KMS-11 (cell line): Measurements from ENCODE around the gene AMHR2.

Experiments
- H2AFZ ChIP-seq: fragments of 200-600 bp; sonication (generic); 2 replicates; pipeline ENCODE4 v1.6.1; 2016; ENCODE audit warnings: antibody characterized with exemption, mixed run types, low read depth
- H3K27ac ChIP-seq: fragments of 200-600 bp; sonication (generic); 2 replicates; pipeline ENCODE4 v1.6.1; 2016; ENCODE audit warnings: mild to moderate bottlenecking, mixed run types
- H3K27me3 ChIP-seq: fragments of 200-600 bp; sonication (generic); 2 replicates; pipeline ENCODE4 v1.6.1; 2017; ENCODE audit warnings: mild to moderate bottlenecking, low read depth, mixed run types, moderate library complexity; ENCODE audit not compliant: insufficient read depth
- H3K36me3 ChIP-seq: fragments of 200-600 bp; sonication (generic); 2 replicates; pipeline ENCODE4 v1.6.1; 2017; ENCODE audit warnings: mild to moderate bottlenecking, mixed run types; ENCODE audit not compliant: insufficient read depth
- H3K4me1 ChIP-seq: fragments of 200-600 bp; sonication (generic); 2 replicates; pipeline ENCODE4 v1.6.1; 2016; ENCODE audit warnings: mild to moderate bottlenecking, low read depth, mixed run types; ENCODE audit not compliant: poor library complexity, severe bottlenecking
- H3K4me2 ChIP-seq: fragments of 200-600 bp; sonication (generic); 2 replicates; pipeline ENCODE4 v1.7.0; 2016; ENCODE audit warnings: mild to moderate bottlenecking, mixed run types
- H3K4me3 ChIP-seq: fragments of 200-600 bp; sonication (generic); IDR thresholded peaks from 2 replicates; pipeline ENCODE4 v1.6.1; 2017; ENCODE audit warnings: low read depth, low read length, mixed read lengths; ENCODE audit not compliant: insufficient read depth
- H3K79me2 ChIP-seq: fragments of 200-600 bp; sonication (generic); 2 replicates; pipeline ENCODE4 v1.6.1; 2016; ENCODE audit warnings: low read depth, mixed run types; ENCODE audit not compliant: insufficient read depth
- H3K9ac ChIP-seq: fragments of 200-600 bp; sonication (generic); 2 replicates; pipeline ENCODE4 v1.6.1; 2016; ENCODE audit warnings: mild to moderate bottlenecking, mixed run types
- H4K20me1 ChIP-seq: fragments of 200-600 bp; sonication (generic); 2 replicates; pipeline ENCODE4 v1.6.1; 2016; ENCODE audit warnings: mild to moderate bottlenecking, mixed run types; ENCODE audit not compliant: insufficient read depth
- TF ChIP-seq, protein P1 (sequence below): fragments of 200-600 bp; sonication (generic); conservative IDR thresholded peaks from 2 replicates; pipeline ENCODE4 v1.6.1; 2017; ENCODE audit warnings: low read depth, mild to moderate bottlenecking, antibody characterized with exemption, low read length, moderate library complexity, mixed read lengths

Gene AMHR2

DNA sequence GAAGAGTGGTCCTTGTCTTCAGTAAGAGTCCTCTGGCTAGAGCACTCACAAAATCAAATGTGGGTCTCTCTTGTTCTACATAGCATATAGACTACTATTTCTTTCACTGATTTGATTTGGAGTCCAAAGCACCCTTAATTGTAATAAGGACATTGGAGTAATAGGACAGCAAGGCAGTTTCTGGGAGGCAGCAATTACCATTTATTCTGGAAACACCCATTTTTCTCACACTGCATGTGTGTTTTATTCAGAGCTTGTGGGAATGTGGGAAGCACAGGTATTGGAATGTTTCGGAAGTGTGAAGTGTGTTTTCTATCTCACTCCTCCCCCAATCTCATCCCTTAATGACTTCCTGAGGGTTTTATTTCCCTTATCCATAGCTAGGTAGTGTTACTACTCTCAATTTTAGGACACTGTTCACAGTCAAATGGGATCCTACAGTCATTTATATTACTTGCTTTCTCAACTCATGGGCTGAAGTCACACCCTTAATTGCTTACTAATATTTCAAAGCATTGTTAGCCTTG lies 48.5 kb downstream of the AMHR2 start:
- TF ChIP-seq, protein P1, sequence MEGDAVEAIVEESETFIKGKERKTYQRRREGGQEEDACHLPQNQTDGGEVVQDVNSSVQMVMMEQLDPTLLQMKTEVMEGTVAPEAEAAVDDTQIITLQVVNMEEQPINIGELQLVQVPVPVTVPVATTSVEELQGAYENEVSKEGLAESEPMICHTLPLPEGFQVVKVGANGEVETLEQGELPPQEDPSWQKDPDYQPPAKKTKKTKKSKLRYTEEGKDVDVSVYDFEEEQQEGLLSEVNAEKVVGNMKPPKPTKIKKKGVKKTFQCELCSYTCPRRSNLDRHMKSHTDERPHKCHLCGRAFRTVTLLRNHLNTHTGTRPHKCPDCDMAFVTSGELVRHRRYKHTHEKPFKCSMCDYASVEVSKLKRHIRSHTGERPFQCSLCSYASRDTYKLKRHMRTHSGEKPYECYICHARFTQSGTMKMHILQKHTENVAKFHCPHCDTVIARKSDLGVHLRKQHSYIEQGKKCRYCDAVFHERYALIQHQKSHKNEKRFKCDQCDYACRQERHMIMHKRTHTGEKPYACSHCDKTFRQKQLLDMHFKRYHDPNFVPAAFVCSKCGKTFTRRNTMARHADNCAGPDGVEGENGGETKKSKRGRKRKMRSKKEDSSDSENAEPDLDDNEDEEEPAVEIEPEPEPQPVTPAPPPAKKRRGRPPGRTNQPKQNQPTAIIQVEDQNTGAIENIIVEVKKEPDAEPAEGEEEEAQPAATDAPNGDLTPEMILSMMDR: no peak
- peaks cover 80% of the 10 kb centered on the region; the same call in 1 of the 2 replicates for H3K36me3 ChIP-seq
- peak overlapping the region; percentile 86 for H3K4me2 ChIP-seq
- H3K4me1 ChIP-seq: peaks cover 99% of the 10 kb centered on the region
- H3K27me3 ChIP-seq: no peaks in the 10 kb centered on the region
- peaks cover 11% of the 10 kb centered on the region; the same call in 1 of the 2 replicates for H4K20me1 ChIP-seq
- H2AFZ ChIP-seq: no peak overlapping the region
- peak overlapping the region; percentile 60 for H3K27ac ChIP-seq
- peaks cover 93% of the 10 kb centered on the region for H3K79me2 ChIP-seq
- H3K9ac ChIP-seq: peak overlapping the region; percentile 27; the same call in 1 of the 2 replicates
- H3K4me3 ChIP-seq: no peak overlapping the region

DNA sequence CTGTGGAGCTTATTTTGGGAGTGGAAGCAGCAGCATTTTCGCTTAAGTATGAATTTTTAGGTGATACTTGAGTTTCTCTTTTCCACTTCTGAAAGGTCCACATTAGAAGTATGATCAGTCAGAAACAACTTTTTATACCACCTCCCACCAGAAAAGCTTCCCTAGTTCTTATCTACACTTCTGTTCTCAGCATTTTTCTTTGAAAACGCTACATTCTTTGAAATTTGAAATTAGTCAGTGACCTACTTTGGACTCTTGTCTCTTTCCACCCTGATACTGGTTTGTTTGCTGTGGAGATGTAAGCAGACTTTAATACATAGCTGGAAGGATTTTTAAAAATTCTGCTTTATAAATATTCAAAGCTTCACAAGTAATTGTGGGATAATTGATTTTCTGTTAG lies 50.4 kb downstream of the AMHR2 start:
- Histone ChIP-seq H3K27me3 (no peaks in the 10 kb centered on the region), H3K27ac (peak overlapping the region; percentile 60), H3K79me2 (peaks cover 92% of the 10 kb centered on the region), H3K4me1 (peaks cover 99% of the 10 kb centered on the region), H3K36me3 (peaks cover 78% of the 10 kb centered on the region), H3K4me3 (no peak overlapping the region), H3K4me2 (peak overlapping the region; percentile 86), H3K9ac (peak overlapping the region; percentile 27; the same call in 1 of the 2 replicates), H2AFZ (no peak overlapping the region), H4K20me1 (peaks cover 28% of the 10 kb centered on the region)
- TF ChIP-seq, protein P1: no peak

DNA sequence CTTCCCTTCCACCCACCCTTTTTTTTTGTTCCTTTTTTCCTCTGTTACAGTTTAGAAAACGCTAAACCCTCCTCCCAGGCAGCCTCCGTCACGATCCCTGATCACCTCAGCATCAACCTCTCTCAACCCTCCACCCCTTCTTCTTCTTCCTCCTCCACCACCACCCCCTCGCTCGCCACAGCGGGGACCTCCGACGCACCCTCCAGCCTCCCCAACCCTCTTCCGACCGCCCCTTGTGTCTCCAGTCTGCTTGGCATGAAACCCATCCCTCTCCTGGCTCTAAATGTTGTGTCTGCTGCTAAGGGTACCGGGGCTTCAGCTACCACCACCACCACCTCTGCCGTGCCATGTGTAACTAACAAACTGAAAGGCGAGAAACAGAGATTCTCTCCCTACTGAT lies 51.2 kb downstream of the AMHR2 start:
- H3K79me2 ChIP-seq: peaks cover 92% of the 10 kb centered on the region

DNA sequence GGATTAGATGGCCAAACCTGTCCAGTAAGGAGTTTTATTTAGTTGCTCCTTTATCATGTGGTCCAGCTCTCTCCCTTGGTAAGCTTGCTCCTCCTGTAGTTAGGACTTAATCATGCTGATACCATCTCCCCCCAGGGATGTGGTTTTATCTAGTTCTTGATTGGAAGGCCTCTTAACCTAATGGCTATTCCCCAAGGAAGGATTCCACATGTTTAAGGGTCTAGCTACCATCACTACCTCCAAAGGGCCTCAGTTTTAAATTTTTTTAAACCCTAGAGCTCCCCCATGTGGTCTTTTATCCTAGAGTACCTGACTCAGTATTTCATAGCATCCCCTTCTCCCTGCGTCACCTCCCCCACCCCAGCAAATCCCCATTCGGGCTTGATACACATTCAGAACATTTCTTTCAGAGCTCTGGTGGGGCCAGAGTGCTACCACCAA lies 53.1 kb downstream of the AMHR2 start:
- H3K27me3 ChIP-seq: no peaks in the 10 kb centered on the region
- TF ChIP-seq, protein P1: peak; percentile 97
- H3K9ac ChIP-seq: no peak overlapping the region
- no peak overlapping the region for H3K4me3 ChIP-seq
- peaks cover 87% of the 10 kb centered on the region for H3K36me3 ChIP-seq
- H2AFZ ChIP-seq: no peak overlapping the region
- peak overlapping the region; percentile 60; the same call in 1 of the 2 replicates for H3K27ac ChIP-seq
- peaks cover 100% of the 10 kb centered on the region for H3K4me1 ChIP-seq
- H3K4me2 ChIP-seq: peak overlapping the region; percentile 86; the same call in 1 of the 2 replicates
- peaks cover 87% of the 10 kb centered on the region for H3K79me2 ChIP-seq
- peaks cover 37% of the 10 kb centered on the region for H4K20me1 ChIP-seq

More for the DNA sequence above, 51.2 kb downstream of the AMHR2 start:
- peaks cover 99% of the 10 kb centered on the region for H3K4me1 ChIP-seq
- H2AFZ ChIP-seq: no peak overlapping the region
- H3K27ac ChIP-seq: peak overlapping the region; percentile 60
- TF ChIP-seq, protein P1: peak; percentile 28; the same call in 1 of the 2 replicates
- peaks cover 82% of the 10 kb centered on the region for H3K36me3 ChIP-seq
- no peak overlapping the region for H3K4me3 ChIP-seq
- peaks cover 32% of the 10 kb centered on the region for H4K20me1 ChIP-seq
- H3K4me2 ChIP-seq: peak overlapping the region; percentile 86
- H3K27me3 ChIP-seq: no peaks in the 10 kb centered on the region
- H3K9ac ChIP-seq: peak overlapping the region; percentile 27; the same call in 1 of the 2 replicates
